Measurements from ENCODE around the gene PHLPP2.

GRCh38 chr16:71658771-71659170 lies 65.7 kb downstream of the PHLPP2 start:
- no peak for TF ChIP-seq CTCF (IDR thresholded peaks at IDR 0.05)
- TF ChIP-seq POLR2A (IDR thresholded peaks at IDR 0.05), result no peak

Measured in Peyer's patch (tissue), 4 donors.